Measurements from ENCODE around the gene FGF12.

DNA sequence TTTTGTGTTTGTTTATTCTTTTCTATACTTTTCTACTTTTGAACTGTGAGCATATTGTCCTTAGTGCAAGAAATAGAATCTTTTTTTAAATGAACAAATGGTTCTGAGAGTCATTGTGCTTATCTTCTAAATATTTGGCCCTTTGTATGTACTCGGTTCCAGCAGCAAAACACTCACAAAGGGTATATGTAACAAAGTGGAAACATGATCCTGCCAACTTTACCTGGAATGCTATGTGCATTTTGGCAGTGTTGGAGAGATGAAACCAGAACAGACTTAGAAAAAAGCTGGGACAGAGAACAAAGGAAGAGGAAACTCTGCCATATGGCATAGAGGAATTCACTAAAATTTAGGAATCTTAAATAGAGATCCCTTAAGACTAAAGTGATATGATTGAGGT lies 150.1 kb downstream of the FGF12 start:
- TF ChIP-seq CTCF (conservative IDR thresholded peaks at IDR 0.05 in 1 of 2, IDR thresholded peaks at IDR 0.05 in 1 of 2; ENCODE audit: low read depth in 1 of 2, low read length in 2 of 2) (no peak), EZH2 (IDR thresholded peaks at IDR 0.05; ENCODE audit: low read length, missing control alignments) (no peak)
